ENCODE measurements around the gene EIF3B. TPM values are rescaled to one million over a fixed set of nuclear protein-coding genes. Genes with fewer than 3 reads are reported as not detected.
A peak's percentile ranks its signal among the peaks of the same experiment; 100 is the strongest.

EIF3B gene
- total and polyA plus RNA-seq, 9 of the 15 experiments (the other 6 are each of a cell fraction or from before 2014, with no cell fraction given): 25.9 to 494 (median 357) TPM

- TF ChIP-seq THRB (CRISPR knock-in tag; conservative IDR thresholded peaks at IDR 0.05): no peak
- TF ChIP-seq TCF3 (CRISPR knock-in tag; IDR thresholded peaks at IDR 0.05): peak; percentile 7; the same call in 1 of the 2 replicates
- TF ChIP-seq SETDB1 (IDR thresholded peaks at IDR 0.05; ENCODE audit: low read length): no peak
- TF ChIP-seq, protein P1, sequence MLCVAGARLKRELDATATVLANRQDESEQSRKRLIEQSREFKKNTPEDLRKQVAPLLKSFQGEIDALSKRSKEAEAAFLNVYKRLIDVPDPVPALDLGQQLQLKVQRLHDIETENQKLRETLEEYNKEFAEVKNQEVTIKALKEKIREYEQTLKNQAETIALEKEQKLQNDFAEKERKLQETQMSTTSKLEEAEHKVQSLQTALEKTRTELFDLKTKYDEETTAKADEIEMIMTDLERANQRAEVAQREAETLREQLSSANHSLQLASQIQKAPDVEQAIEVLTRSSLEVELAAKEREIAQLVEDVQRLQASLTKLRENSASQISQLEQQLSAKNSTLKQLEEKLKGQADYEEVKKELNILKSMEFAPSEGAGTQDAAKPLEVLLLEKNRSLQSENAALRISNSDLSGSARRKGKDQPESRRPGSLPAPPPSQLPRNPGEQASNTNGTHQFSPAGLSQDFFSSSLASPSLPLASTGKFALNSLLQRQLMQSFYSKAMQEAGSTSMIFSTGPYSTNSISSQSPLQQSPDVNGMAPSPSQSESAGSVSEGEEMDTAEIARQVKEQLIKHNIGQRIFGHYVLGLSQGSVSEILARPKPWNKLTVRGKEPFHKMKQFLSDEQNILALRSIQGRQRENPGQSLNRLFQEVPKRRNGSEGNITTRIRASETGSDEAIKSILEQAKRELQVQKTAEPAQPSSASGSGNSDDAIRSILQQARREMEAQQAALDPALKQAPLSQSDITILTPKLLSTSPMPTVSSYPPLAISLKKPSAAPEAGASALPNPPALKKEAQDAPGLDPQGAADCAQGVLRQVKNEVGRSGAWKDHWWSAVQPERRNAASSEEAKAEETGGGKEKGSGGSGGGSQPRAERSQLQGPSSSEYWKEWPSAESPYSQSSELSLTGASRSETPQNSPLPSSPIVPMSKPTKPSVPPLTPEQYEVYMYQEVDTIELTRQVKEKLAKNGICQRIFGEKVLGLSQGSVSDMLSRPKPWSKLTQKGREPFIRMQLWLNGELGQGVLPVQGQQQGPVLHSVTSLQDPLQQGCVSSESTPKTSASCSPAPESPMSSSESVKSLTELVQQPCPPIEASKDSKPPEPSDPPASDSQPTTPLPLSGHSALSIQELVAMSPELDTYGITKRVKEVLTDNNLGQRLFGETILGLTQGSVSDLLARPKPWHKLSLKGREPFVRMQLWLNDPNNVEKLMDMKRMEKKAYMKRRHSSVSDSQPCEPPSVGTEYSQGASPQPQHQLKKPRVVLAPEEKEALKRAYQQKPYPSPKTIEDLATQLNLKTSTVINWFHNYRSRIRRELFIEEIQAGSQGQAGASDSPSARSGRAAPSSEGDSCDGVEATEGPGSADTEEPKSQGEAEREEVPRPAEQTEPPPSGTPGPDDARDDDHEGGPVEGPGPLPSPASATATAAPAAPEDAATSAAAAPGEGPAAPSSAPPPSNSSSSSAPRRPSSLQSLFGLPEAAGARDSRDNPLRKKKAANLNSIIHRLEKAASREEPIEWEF (CRISPR knock-in tag; IDR thresholded peaks at IDR 0.05): no peak
- TF ChIP-seq BRCA1 (IDR thresholded peaks at IDR 0.05): no peak
- TF ChIP-seq BRCA1 (CRISPR knock-in tag; IDR thresholded peaks at IDR 0.05): no peak
- TF ChIP-seq RBM39 (optimal IDR thresholded peaks at IDR 0.05; ENCODE audit: low read depth, low read length): no peak
- no peak for TF ChIP-seq ZNF436 (CRISPR knock-in tag; IDR thresholded peaks at IDR 0.05)
- no peak for TF ChIP-seq MEIS2 (IDR thresholded peaks at IDR 0.05; ENCODE audit: partially characterized antibody)
- no peak for TF ChIP-seq JUNB (CRISPR knock-in tag; conservative IDR thresholded peaks at IDR 0.05)
- peak in 1 of 2 experiments; percentile 71; a peak in 2 of 4 replicates for TF ChIP-seq RCOR1 (IDR thresholded peaks at IDR 0.05; ENCODE audit: borderline replicate concordance in 1 of 2, low read depth in 2 of 2, low read length in 2 of 2)
- TF ChIP-seq, protein P2, sequence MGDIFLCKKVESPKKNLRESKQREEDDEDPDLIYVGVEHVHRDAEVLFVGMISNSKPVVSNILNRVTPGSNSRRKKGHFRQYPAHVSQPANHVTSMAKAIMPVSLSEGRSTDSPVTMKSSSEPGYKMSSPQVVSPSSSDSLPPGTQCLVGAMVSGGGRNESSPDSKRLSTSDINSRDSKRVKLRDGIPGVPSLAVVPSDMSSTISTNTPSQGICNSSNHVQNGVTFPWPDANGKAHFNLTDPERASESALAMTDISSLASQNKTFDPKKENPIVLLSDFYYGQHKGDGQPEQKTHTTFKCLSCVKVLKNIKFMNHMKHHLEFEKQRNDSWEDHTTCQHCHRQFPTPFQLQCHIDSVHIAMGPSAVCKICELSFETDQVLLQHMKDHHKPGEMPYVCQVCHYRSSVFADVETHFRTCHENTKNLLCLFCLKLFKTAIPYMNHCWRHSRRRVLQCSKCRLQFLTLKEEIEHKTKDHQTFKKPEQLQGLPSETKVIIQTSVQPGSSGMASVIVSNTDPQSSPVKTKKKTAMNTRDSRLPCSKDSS (IDR thresholded peaks at IDR 0.05; ENCODE audit: low read depth, partially characterized antibody): no peak
- peak; percentile 92 for TF ChIP-seq ZFP36 (IDR thresholded peaks at IDR 0.05; ENCODE audit: low read depth, low read length, partially characterized antibody)
- TF ChIP-seq MED1 (CRISPR knock-in tag; IDR thresholded peaks at IDR 0.05; ENCODE audit: borderline replicate concordance): no peak
- TF ChIP-seq CC2D1A (IDR thresholded peaks at IDR 0.05): no peak
- TF ChIP-seq, protein P3, sequence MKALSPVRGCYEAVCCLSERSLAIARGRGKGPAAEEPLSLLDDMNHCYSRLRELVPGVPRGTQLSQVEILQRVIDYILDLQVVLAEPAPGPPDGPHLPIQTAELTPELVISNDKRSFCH (CRISPR knock-in tag; IDR thresholded peaks at IDR 0.05): no peak
- TF ChIP-seq, protein P3 (tag; IDR thresholded peaks at IDR 0.05): peak; percentile 72
- TF ChIP-seq ZNF175 (CRISPR knock-in tag; IDR thresholded peaks at IDR 0.05; ENCODE audit: low read depth): no peak
- no peak for TF ChIP-seq ZNF586 (CRISPR knock-in tag; conservative IDR thresholded peaks at IDR 0.05)
- TF ChIP-seq TAL1 (IDR thresholded peaks at IDR 0.05): peak; percentile 10; the same call in 1 of the 2 replicates
- TF ChIP-seq ZNF707 (CRISPR knock-in tag; conservative IDR thresholded peaks at IDR 0.05): no peak
These were observed 45.4 kb downstream of the EIF3B start (continued) for GRCh38 chr7:2399848-2400587.

Measured in K562 (cell line).